Endothelial cell of umbilical vein (primary cell): ENCODE results near the gene TAF13.

ENCODE experiments used
- CTCF ChIP-seq, 2 donors: IDR thresholded peaks; 1 replicate in 1 of 2; 2 replicates in 1 of 2; pipeline ENCODE4 v1.5.1; 2011; ENCODE audit warnings: low read length in 2 of 2, mild to moderate bottlenecking in 2 of 2, moderate library complexity in 2 of 2, control low read depth in 1 of 2, inconsistent platforms in 1 of 2, low read depth in 1 of 2; ENCODE audit not compliant: insufficient read depth in 1 of 2; ENCODE audit errors: extremely low read depth in 1 of 2
- EZH2 ChIP-seq: IDR thresholded peaks from 2 replicates; pipeline ENCODE4 v1.6.1; 2012; ENCODE audit warnings: borderline replicate concordance, low read depth, mild to moderate bottlenecking, moderate library complexity, low read length, inconsistent platforms; ENCODE audit not compliant: severe bottlenecking
- GATA2 ChIP-seq: IDR thresholded peaks from 2 replicates; pipeline ENCODE4 v1.7.0; 2011; ENCODE audit warnings: low read depth, mild to moderate bottlenecking, moderate library complexity, mixed read lengths, low read length; ENCODE audit not compliant: insufficient read length, insufficient read depth
- MAX ChIP-seq: IDR thresholded peaks from 2 replicates; pipeline ENCODE4 v1.6.1; 2011; ENCODE audit not compliant: insufficient read depth, insufficient read length
- POLR2A ChIP-seq: IDR thresholded peaks from 2 replicates; pipeline ENCODE4 v1.6.1; 2012; ENCODE audit warnings: low read depth, mild to moderate bottlenecking, control low read depth, low read length
- POLR2AphosphoS5 ChIP-seq: IDR thresholded peaks from 2 replicates; pipeline ENCODE4 v1.6.1; 2012; ENCODE audit warnings: low read depth, mild to moderate bottlenecking, control low read depth, low read length, moderate library complexity; ENCODE audit not compliant: insufficient read depth

GRCh38 chr1:109095631-109096030 lies 19.8 kb upstream of the TAF13 start:
- TF ChIP-seq MAX (no peak), CTCF (IDR thresholded peaks at IDR 0.05; ENCODE audit: extremely low read depth in 1 of 2, insufficient read depth in 1 of 2, low read depth in 1 of 2, low read length in 2 of 2) (no peak), POLR2A (no peak), GATA2 (no peak), POLR2AphosphoS5 (no peak), EZH2 (no peak)
